HK-2 (cell line): Measurements from ENCODE around the gene DAPK1.
A peak's percentile ranks its signal among the peaks of the same experiment; 100 is the strongest.
"Not testable (repeated sequence)": the region's sequence is repeated elsewhere in the genome, so short reads cannot be mapped to it uniquely, and the experiment has no call there.

Experiments used
- DNase-seq: peaks from one replicate; pipeline ENCODE4 v3.0.0-alpha.2; 2018; ENCODE audit not compliant: unreplicated experiment

The DAPK1 gene

GRCh38 chr9:87543251-87543650 lies 45.6 kb downstream of the DAPK1 start:
- DNase-seq: no peak

- no peak for DNase-seq
These were observed 48.2 kb downstream of the DAPK1 start for GRCh38 chr9:87545858-87546257.

GRCh38 chr9:87546704-87547103 lies 49.0 kb downstream of the DAPK1 start:
- DNase-seq: no peak

GRCh38 chr9:87547671-87548081 lies 50.0 kb downstream of the DAPK1 start:
- DNase-seq: no peak

GRCh38 chr9:87548159-87548558 lies 50.5 kb downstream of the DAPK1 start:
- DNase-seq: no peak

GRCh38 chr9:87549088-87549487 lies 51.4 kb downstream of the DAPK1 start:
- not testable (repeated sequence) for DNase-seq

- no peak for DNase-seq
These were observed 52.1 kb downstream of the DAPK1 start for GRCh38 chr9:87549791-87550190.

GRCh38 chr9:87550253-87550954 lies 52.7 kb downstream of the DAPK1 start:
- DNase-seq: no peak

GRCh38 chr9:87551772-87552217 lies 54.1 kb downstream of the DAPK1 start:
- DNase-seq: no peak

GRCh38 chr9:87554171-87554910 lies 56.7 kb downstream of the DAPK1 start:
- DNase-seq: no peak

GRCh38 chr9:87554976-87555375 lies 57.3 kb downstream of the DAPK1 start:
- DNase-seq: no peak

- no peak for DNase-seq
These were observed 58.4 kb downstream of the DAPK1 start for GRCh38 chr9:87556039-87556438.

- no peak for DNase-seq
These were observed 59.2 kb downstream of the DAPK1 start for GRCh38 chr9:87556821-87557220.

- DNase-seq: no peak
These were observed 60.3 kb downstream of the DAPK1 start for GRCh38 chr9:87557996-87558395.

- no peak for DNase-seq
These were observed 61.0 kb downstream of the DAPK1 start for GRCh38 chr9:87558606-87559190.

GRCh38 chr9:87562062-87562461 lies 64.4 kb downstream of the DAPK1 start:
- DNase-seq: no peak

- no peak for DNase-seq
These were observed 65.0 kb downstream of the DAPK1 start for GRCh38 chr9:87562530-87563170.

GRCh38 chr9:87564111-87564510 lies 66.4 kb downstream of the DAPK1 start:
- DNase-seq: peak; percentile 38

- no peak for DNase-seq
These were observed 67.1 kb downstream of the DAPK1 start for GRCh38 chr9:87564791-87565241.

- no peak for DNase-seq
These were observed 69.3 kb downstream of the DAPK1 start for GRCh38 chr9:87567001-87567400.

- DNase-seq: no peak
These were observed 69.9 kb downstream of the DAPK1 start for GRCh38 chr9:87567571-87567970.

- DNase-seq: no peak
These were observed 70.3 kb downstream of the DAPK1 start for GRCh38 chr9:87567983-87568382.
